PFSK-1 (cell line): ENCODE measurements around the gene ARPP21.

ENCODE experiments used
- FOXP2 ChIP-seq: optimal IDR thresholded peaks from 2 replicates; pipeline ENCODE3; 2011; ENCODE audit warnings: borderline replicate concordance, control low read depth, inconsistent platforms; ENCODE audit not compliant: insufficient read depth; ENCODE audit errors: extremely low read length, extremely low read depth
- POLR2AphosphoS5 ChIP-seq: IDR thresholded peaks from 2 replicates; pipeline ENCODE4 v1.6.1; 2012; ENCODE audit warnings: low read depth, mild to moderate bottlenecking, control low read depth, low read length, moderate library complexity
- REST ChIP-seq, 2 experiments: IDR thresholded peaks; 2 replicates each; pipeline versions ENCODE4 v1.6.1 to v1.8.0; 2011 to 2012; ENCODE audit warnings: low read depth in 2 of 2, low read length in 2 of 2, control low read depth in 1 of 2, inconsistent platforms in 1 of 2, mild to moderate bottlenecking in 1 of 2, moderate library complexity in 1 of 2; ENCODE audit not compliant: insufficient read depth in 1 of 2
- SIN3A ChIP-seq: IDR thresholded peaks from 2 replicates; pipeline ENCODE4 v1.6.1; 2012; ENCODE audit warnings: mild to moderate bottlenecking, low read length, moderate library complexity, borderline replicate concordance; ENCODE audit not compliant: insufficient read depth
- TAF1 ChIP-seq: IDR thresholded peaks from 2 replicates; pipeline ENCODE4 v1.6.1; 2012; ENCODE audit warnings: low read length, control low read depth, borderline replicate concordance; ENCODE audit not compliant: insufficient read depth

The ARPP21 gene

GRCh38 chr3:35602395-35602936, 36.9 kb upstream of the ARPP21 start:
- TF ChIP-seq TAF1 = no peak
- no peak for TF ChIP-seq REST (IDR thresholded peaks at IDR 0.05; ENCODE audit: insufficient read depth in 1 of 2, low read depth in 2 of 2, low read length in 2 of 2)
- no peak for TF ChIP-seq FOXP2
- TF ChIP-seq SIN3A = no peak
- no peak for TF ChIP-seq POLR2AphosphoS5

DNA sequence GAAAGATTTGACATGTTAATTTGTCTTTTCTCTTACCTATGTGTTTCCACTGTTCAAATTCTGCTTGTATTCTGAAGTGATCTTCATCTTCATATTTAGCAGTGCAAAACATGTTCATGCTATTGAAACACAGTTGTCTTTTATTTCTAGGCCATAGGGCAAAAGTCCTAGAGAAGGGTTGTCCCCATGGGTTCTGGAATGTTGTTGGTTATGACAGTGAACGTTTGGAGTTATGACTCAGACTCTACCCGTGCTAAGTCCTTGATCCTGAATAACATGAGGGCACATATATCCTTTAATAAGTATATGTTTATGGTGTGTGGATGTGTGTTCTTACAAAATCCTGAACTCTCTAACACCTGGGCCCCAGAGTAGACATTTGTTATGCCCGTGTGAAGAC, 23.0 kb upstream of the ARPP21 start:
- no peak for TF ChIP-seq REST (IDR thresholded peaks at IDR 0.05; ENCODE audit: insufficient read depth in 1 of 2, low read depth in 2 of 2, low read length in 2 of 2)
- TF ChIP-seq FOXP2 = no peak
- TF ChIP-seq POLR2AphosphoS5 = no peak
- TF ChIP-seq TAF1 = no peak
- TF ChIP-seq SIN3A = no peak

GRCh38 chr3:35617370-35617769, 22.0 kb upstream of the ARPP21 start:
- TF ChIP-seq POLR2AphosphoS5 (no peak), TAF1 (no peak), SIN3A (no peak), REST (IDR thresholded peaks at IDR 0.05; ENCODE audit: insufficient read depth in 1 of 2, low read depth in 2 of 2, low read length in 2 of 2) (no peak), FOXP2 (no peak)

DNA sequence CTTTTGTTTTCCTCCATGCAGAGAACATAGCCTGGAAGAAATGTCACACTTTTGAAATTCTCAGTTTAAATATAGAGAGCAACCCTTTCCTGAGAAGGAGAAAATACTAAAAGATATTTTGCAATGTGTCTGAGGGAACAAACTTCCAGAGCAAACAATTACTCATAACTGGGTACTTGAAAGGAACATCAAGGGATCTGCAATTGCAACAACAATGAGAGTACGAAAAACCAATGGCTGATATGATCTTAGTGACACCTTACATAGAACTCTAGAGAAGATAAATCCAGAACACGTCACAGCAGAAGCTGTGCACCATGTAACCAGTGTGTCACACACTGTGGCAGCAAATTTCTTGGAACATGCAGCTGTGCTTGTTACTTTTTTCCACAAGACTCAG, 14.6 kb upstream of the ARPP21 start:
- TF ChIP-seq POLR2AphosphoS5 = no peak
- no peak for TF ChIP-seq SIN3A
- no peak for TF ChIP-seq FOXP2
- no peak for TF ChIP-seq TAF1
- TF ChIP-seq REST (IDR thresholded peaks at IDR 0.05; ENCODE audit: insufficient read depth in 1 of 2, low read depth in 2 of 2, low read length in 2 of 2) = no peak

- TF ChIP-seq FOXP2 = no peak
- no peak for TF ChIP-seq POLR2AphosphoS5
- TF ChIP-seq REST (IDR thresholded peaks at IDR 0.05; ENCODE audit: insufficient read depth in 1 of 2, low read depth in 2 of 2, low read length in 2 of 2) = no peak
- TF ChIP-seq SIN3A = no peak
- TF ChIP-seq TAF1 = no peak
Measured at GRCh38 chr3:35633332-35634124, 5.8 kb upstream of the ARPP21 start.
